Type B pancreatic cell (in vitro differentiated cells): Measurements from ENCODE around the gene RIPOR2. TPM values are rescaled to one million over a fixed set of nuclear protein-coding genes. Genes with fewer than 3 reads are reported as not detected.

ENCODE experiments used
- DNase-seq: peaks from one replicate; pipeline ENCODE4 v3.0.0; 2021; ENCODE audit warnings: mixed read lengths; ENCODE audit not compliant: unreplicated experiment; ENCODE audit errors: extremely low spot score
- H3K27ac Mint-ChIP-seq: 2 replicates; pipeline ENCODE4 v1.8.0; 2021; ENCODE audit warnings: mild to moderate bottlenecking, mixed read lengths
- H3K27me3 Mint-ChIP-seq: 2 replicates; pipeline ENCODE4 v1.8.0; 2021; ENCODE audit warnings: mixed read lengths
- H3K36me3 Mint-ChIP-seq: 2 replicates; pipeline ENCODE4 v1.8.0; 2021; ENCODE audit warnings: mixed read lengths
- H3K4me1 Mint-ChIP-seq: one replicate; pipeline ENCODE4 v1.8.0; 2021; ENCODE audit warnings: mixed read lengths; ENCODE audit not compliant: unreplicated experiment
- H3K4me3 Mint-ChIP-seq: 2 replicates; pipeline ENCODE4 v1.8.0; 2021; ENCODE audit warnings: mild to moderate bottlenecking, mixed read lengths
- H3K9me3 Mint-ChIP-seq: 2 replicates; pipeline ENCODE4 v1.8.0; 2021; ENCODE audit warnings: mixed read lengths
- CTCF ChIP-seq: fragments of 200-600 bp; sonication (generic); conservative IDR thresholded peaks from 2 replicates; pipeline ENCODE4 v1.5.0; 2021; ENCODE audit warnings: antibody characterized with exemption, mild to moderate bottlenecking
- total RNA-seq: library from RNA; stranded (reverse); gene quantifications from 2 replicates; pipeline ENCODE4 v1.2.1, GENCODE V29; 2021; ENCODE audit warnings: low replicate concordance

Gene RIPOR2
- total RNA-seq, 1 donor from 2014 or later = 4.2 TPM

- H3K27me3 Mint-ChIP-seq = peaks cover 61% of the 10 kb centered on the region
- peaks cover 37% of the 10 kb centered on the region for H3K4me1 Mint-ChIP-seq
- H3K9me3 Mint-ChIP-seq = no peaks in the 10 kb centered on the region
- DNase-seq = no peak
- H3K27ac Mint-ChIP-seq = peak overlapping the region; percentile 5
- H3K36me3 Mint-ChIP-seq = no peaks in the 10 kb centered on the region
- no peak for TF ChIP-seq CTCF
- peak overlapping the region; percentile 87 for H3K4me3 Mint-ChIP-seq
These were observed 25.3 kb downstream of the RIPOR2 start for GRCh38 chr6:24910331-24910960.

- peak overlapping the region; percentile 18 for H3K27ac Mint-ChIP-seq
- H3K4me3 Mint-ChIP-seq = peak overlapping the region; percentile 87
- no peaks in the 10 kb centered on the region for H3K36me3 Mint-ChIP-seq
- DNase-seq = no peak
- TF ChIP-seq CTCF = no peak
- peaks cover 56% of the 10 kb centered on the region for H3K27me3 Mint-ChIP-seq
- H3K9me3 Mint-ChIP-seq = no peaks in the 10 kb centered on the region
- H3K4me1 Mint-ChIP-seq = peaks cover 37% of the 10 kb centered on the region
These were observed 26.2 kb downstream of the RIPOR2 start for GRCh38 chr6:24909241-24910216.

- no peak overlapping the region for H3K27ac Mint-ChIP-seq
- peak overlapping the region; percentile 87 for H3K4me3 Mint-ChIP-seq
- H3K27me3 Mint-ChIP-seq = peaks cover 51% of the 10 kb centered on the region
These were observed 27.1 kb downstream of the RIPOR2 start for GRCh38 chr6:24908650-24909035.

GRCh38 chr6:24907919-24908649 is 27.7 kb downstream of the RIPOR2 start:
- Mint-ChIP-seq H3K27me3 (peaks cover 47% of the 10 kb centered on the region), H3K4me3 (peak overlapping the region; percentile 37), H3K4me1 (peaks cover 37% of the 10 kb centered on the region), H3K9me3 (peaks cover 2% of the 10 kb centered on the region), H3K27ac (no peak overlapping the region), H3K36me3 (no peaks in the 10 kb centered on the region)
- no peak for DNase-seq
- no peak for TF ChIP-seq CTCF

More at GRCh38 chr6:24908650-24909035, 27.1 kb downstream of the RIPOR2 start:
- H3K4me1 Mint-ChIP-seq = peaks cover 37% of the 10 kb centered on the region
- TF ChIP-seq CTCF = no peak
- no peaks in the 10 kb centered on the region for H3K36me3 Mint-ChIP-seq
- no peaks in the 10 kb centered on the region for H3K9me3 Mint-ChIP-seq
- no peak for DNase-seq

- H3K27ac Mint-ChIP-seq = no peak overlapping the region
- peaks cover 9% of the 10 kb centered on the region for H3K9me3 Mint-ChIP-seq
- H3K27me3 Mint-ChIP-seq = peaks cover 29% of the 10 kb centered on the region
- H3K4me3 Mint-ChIP-seq = no peak overlapping the region
- no peak for TF ChIP-seq CTCF
- peaks cover 30% of the 10 kb centered on the region for H3K4me1 Mint-ChIP-seq
- DNase-seq = no peak
- peaks cover 4% of the 10 kb centered on the region for H3K36me3 Mint-ChIP-seq
These were observed 29.4 kb downstream of the RIPOR2 start for GRCh38 chr6:24906314-24906713.
